AG10803 (cell line): Measurements from ENCODE around the gene GIMAP2.

Experiments used
- DNase-seq: peaks from one replicate; pipeline ENCODE4 v3.0.0; 2010; ENCODE audit warnings: low read depth
- H3K4me3 ChIP-seq: 2 replicates; pipeline ENCODE4 v1.5.1; 2011; ENCODE audit warnings: mild to moderate bottlenecking, low read length, control low read depth
- TF ChIP-seq, protein P1 (sequence below): conservative IDR thresholded peaks from 2 replicates; pipeline ENCODE4 v1.5.1; 2011; ENCODE audit warnings: mild to moderate bottlenecking, low read length, control low read depth, inconsistent platforms

Gene GIMAP2

DNA sequence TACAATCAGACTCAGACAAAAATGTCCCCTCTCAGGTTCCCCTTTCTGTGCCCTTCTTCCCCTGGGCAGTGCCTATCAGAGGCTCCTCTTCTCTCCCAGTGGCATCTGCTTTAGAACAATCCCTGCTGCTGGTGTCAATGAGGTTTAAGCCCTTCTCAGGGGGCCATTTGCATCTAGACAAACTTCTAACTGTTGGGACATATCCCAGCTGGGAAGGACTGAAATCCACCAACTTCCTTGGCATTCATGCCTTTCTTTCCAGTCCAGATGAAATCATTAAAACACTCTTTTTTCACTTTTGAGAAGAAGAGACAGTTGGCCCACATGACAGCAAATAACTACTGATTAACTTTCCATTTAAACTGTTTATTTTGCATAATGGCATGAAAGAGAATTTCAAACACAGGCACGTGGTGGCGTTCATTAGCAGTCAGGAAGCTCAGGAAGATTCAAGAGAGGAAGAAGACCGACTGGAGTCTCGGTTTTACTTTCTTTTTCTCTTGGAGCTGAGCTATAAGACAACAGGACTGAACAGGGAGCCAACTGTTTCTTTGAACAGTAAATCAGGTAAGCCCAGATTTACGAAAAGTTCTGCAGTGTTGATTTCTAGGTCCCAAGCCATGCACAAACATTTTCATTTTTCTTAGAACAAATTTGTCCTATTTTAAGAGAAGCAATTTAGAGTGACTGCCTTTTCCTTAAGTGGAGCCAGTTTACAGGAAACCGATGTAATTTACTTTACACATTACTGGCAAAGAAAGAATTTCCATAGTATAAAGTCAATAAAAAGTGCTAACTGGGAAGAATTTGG, at the start of gene GIMAP2:
Gene GIMAP2 (plus strand): TSS at position 488 of the 811 bp plus-strand sequence. CDS start 1,354 bp downstream, outside the sequence.
- peak within 1 kb of the TSS; percentile 55 for H3K4me3 ChIP-seq

DNA sequence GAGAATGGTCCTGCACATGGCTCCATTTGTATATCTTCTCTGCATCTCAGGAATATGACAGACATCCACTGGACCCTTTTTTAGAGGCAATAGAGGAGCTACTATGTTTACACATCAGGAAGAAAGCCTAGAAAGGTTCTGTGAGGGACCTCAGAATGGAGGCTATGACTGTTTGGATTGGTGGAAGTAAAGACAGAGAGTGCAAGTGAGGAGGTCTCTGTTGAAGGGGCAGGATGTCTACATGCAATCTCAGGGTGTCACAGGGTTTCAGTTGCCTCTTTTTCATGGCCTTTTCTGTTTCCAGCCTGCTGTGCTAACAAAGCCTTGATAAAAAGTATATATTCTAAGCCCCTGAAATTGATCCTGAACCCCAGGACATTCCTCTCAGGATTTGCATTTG, 43.7 kb upstream of the GIMAP2 start:
- TF ChIP-seq, protein P1, sequence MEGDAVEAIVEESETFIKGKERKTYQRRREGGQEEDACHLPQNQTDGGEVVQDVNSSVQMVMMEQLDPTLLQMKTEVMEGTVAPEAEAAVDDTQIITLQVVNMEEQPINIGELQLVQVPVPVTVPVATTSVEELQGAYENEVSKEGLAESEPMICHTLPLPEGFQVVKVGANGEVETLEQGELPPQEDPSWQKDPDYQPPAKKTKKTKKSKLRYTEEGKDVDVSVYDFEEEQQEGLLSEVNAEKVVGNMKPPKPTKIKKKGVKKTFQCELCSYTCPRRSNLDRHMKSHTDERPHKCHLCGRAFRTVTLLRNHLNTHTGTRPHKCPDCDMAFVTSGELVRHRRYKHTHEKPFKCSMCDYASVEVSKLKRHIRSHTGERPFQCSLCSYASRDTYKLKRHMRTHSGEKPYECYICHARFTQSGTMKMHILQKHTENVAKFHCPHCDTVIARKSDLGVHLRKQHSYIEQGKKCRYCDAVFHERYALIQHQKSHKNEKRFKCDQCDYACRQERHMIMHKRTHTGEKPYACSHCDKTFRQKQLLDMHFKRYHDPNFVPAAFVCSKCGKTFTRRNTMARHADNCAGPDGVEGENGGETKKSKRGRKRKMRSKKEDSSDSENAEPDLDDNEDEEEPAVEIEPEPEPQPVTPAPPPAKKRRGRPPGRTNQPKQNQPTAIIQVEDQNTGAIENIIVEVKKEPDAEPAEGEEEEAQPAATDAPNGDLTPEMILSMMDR = no peak
- DNase-seq = no peak
- H3K4me3 ChIP-seq = no peak overlapping the region

More for the DNA sequence above, at the start of gene GIMAP2:
- peak; percentile 24 for DNase-seq
- TF ChIP-seq, protein P1 = no peak

DNA sequence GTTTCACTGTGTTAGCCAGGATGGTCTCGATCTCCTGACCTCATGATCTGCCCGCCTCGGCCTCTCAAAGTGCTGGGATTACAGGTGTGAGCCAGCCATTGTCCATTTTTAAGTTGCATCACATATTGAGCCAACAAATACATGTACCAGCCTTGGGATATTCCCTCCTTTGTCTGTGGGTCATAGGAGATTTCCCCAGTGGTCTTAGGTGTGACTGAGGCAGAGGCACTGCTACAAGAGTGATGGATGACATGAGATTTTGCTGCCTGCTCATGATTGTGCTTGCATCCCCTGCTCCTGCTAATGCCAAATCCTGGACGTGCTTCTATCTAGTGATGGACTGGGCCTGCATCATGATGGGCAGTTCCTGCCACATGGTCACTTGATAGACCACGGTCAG, 42.6 kb upstream of the GIMAP2 start:
- no peak for DNase-seq
- TF ChIP-seq, protein P1 = no peak
- no peak overlapping the region for H3K4me3 ChIP-seq

DNA sequence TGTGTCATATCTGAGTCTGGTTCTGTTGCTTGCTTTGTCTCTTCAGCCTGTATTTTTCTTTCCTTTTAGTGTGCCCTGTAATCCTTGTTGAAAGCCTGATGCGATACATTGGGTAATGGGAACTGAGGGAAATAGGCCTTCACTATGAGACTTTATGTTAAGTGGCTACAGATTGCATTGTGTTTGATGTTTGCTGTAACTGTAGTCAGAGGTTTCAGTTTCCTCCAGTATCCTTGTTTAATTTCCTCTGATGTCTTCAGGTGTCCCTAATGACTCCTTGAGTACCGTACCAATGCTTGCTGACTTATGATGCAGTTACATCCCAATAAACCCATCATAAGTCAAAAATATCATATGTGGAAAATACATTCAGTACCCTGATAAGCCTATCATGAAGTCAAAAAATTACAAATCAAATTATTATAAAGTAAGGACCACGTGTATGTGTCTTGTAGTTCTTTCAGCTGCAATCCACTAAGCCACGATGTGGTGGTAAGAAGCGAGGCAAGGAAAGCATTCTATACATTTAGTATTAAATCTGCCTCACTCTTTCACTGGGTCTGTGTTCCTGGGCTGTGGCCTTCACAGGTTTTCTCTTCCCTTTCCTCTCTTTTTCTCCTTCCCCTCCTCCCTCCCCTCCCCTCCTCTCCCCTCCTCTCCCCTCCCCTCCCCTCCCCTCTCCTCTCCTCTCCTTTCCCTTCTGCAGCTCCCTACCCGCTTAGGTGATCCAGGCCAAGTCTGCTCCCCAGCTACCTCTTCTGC, 40.1 kb upstream of the GIMAP2 start:
- no peak overlapping the region for H3K4me3 ChIP-seq
- no peak for DNase-seq
- TF ChIP-seq, protein P1 = no peak

DNA sequence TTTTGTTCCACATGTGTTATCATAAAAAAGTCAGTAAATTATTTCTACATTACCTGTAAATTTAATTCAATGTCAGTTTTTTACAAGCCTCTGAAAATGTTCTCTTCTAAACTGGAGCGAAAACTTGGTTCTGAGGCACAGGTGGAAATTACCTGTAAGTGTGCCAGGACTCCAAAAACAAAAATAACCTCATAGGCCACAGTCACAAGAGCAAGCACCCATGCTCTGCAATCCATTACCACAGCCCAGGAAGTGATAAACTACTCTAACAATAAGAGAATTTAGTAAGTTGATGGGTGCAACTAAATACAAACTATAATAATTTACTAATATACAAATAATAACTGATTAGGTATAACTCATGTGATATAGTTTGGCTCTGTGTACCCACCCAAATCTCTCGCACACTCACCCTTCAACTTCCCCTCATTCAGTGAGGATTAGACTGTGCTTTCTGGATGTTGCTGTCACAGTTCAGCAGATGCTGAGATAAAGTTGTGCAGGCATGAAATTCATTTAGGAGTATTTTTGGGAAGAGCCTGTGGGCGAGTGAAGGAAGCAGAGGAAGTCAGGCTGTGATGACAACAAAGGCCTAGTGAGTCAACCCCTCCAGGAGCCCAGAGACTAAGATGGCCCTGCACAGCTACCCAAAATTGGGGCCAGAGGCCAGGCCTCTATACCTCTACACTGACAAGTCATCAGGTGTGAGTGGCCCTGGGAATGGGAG, 37.0 kb upstream of the GIMAP2 start:
- TF ChIP-seq, protein P1 = no peak
- DNase-seq = no peak
- H3K4me3 ChIP-seq = no peak overlapping the region

DNA sequence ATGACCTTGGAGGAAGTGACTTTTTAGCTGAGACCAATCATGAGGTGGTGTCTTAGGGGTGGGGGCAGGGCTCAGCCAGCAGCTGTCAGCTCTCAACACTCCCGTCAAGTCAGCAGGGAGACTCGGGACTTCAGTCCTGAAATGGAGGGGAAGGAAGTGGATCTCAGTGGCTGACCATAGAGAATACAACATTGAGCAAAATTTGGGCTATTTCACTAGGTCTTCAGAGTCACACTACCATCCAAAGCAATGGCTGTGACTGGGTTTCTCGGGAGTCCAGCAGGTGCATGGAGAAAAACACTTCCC, 36.5 kb upstream of the GIMAP2 start:
- DNase-seq = no peak
- H3K4me3 ChIP-seq = no peak overlapping the region
- TF ChIP-seq, protein P1 = no peak
